Measurements from ENCODE around the gene ELF5. TPM values are rescaled to one million over a fixed set of nuclear protein-coding genes. Genes with fewer than 3 reads are reported as not detected.

ELF5 gene
- polyA plus RNA-seq, 3 donors: 62.1 to 100 (median 64.4) TPM

Other genes starting within 250 kb of the ELF5 start
- 10 to 100 TPM in 1 of 3 donors, 1 to 10 TPM in 2; 8.1 to 10.4 (median 9.1) TPM for gene ABTB2, start 155.8 kb downstream of the ELF5 start, polyA plus RNA-seq (ENCODE audit: insufficient read length in 3 of 3)
- 100 to 1,000 TPM; 153 to 208 (median 174) TPM for gene CAT, start 74.9 kb downstream of the ELF5 start, polyA plus RNA-seq (ENCODE audit: insufficient read length in 3 of 3)
- 10 to 100 TPM; 18.7 to 32.7 (median 25.1) TPM for gene EHF, start 107.3 kb upstream of the ELF5 start, polyA plus RNA-seq (ENCODE audit: insufficient read length in 3 of 3)